ENCODE results near the gene RADIL. TPM values are rescaled to one million over a fixed set of nuclear protein-coding genes. Genes with fewer than 3 reads are reported as not detected.

The RADIL gene
- total RNA-seq, 2 donors from 2014 or later, result 0.55 TPM; not detected in 1

GRCh38 chr7:4790516-4790991 lies 93.0 kb downstream of the RADIL start:
- no peak for DNase-seq
- ATAC-seq, result no peak
- H3K36me3 Mint-ChIP-seq (ENCODE audit: low read depth), result peaks cover 3% of the 10 kb centered on the region

GRCh38 chr7:4790078-4790465 lies 93.4 kb downstream of the RADIL start:
- DNase-seq (no peak), ATAC-seq (no peak)
- no peaks in the 10 kb centered on the region for H3K9me3 ChIP-seq (ENCODE audit: control insufficient read depth, low read length, poor library complexity, severe bottlenecking)
- Mint-ChIP-seq H3K4me3 (no peak overlapping the region), H3K4me1 (peaks cover 8% of the 10 kb centered on the region), H3K27ac (no peak overlapping the region), H3K36me3 (ENCODE audit: low read depth) (peaks cover 3% of the 10 kb centered on the region), H3K27me3 (no peaks in the 10 kb centered on the region)

More at GRCh38 chr7:4790516-4790991, 93.0 kb downstream of the RADIL start:
- Mint-ChIP-seq H3K4me1 (peaks cover 8% of the 10 kb centered on the region), H3K4me3 (no peak overlapping the region), H3K27ac (no peak overlapping the region), H3K27me3 (no peaks in the 10 kb centered on the region)
- H3K9me3 ChIP-seq (ENCODE audit: control insufficient read depth, low read length, poor library complexity, severe bottlenecking), result no peaks in the 10 kb centered on the region

- ATAC-seq, result no peak
- H3K27ac Mint-ChIP-seq, result no peak overlapping the region
- no peak for DNase-seq
- peaks cover 3% of the 10 kb centered on the region for H3K36me3 Mint-ChIP-seq (ENCODE audit: low read depth)
- no peaks in the 10 kb centered on the region for H3K27me3 Mint-ChIP-seq
- H3K9me3 ChIP-seq (ENCODE audit: control insufficient read depth, low read length, poor library complexity, severe bottlenecking), result no peaks in the 10 kb centered on the region
- no peak overlapping the region for H3K4me3 Mint-ChIP-seq
- H3K4me1 Mint-ChIP-seq, result peaks cover 8% of the 10 kb centered on the region
Observed at GRCh38 chr7:4789194-4790077, 94.1 kb downstream of the RADIL start.

- H3K27me3 Mint-ChIP-seq, result no peaks in the 10 kb centered on the region
- H3K4me3 Mint-ChIP-seq, result no peak overlapping the region
- H3K36me3 Mint-ChIP-seq (ENCODE audit: low read depth), result peaks cover 3% of the 10 kb centered on the region
- no peak overlapping the region for H3K27ac Mint-ChIP-seq
- ATAC-seq, result no peak
- H3K4me1 Mint-ChIP-seq, result peaks cover 6% of the 10 kb centered on the region
- no peaks in the 10 kb centered on the region for H3K9me3 ChIP-seq (ENCODE audit: control insufficient read depth, low read length, poor library complexity, severe bottlenecking)
- DNase-seq, result no peak
Observed at GRCh38 chr7:4788627-4789189, 94.8 kb downstream of the RADIL start.

GRCh38 chr7:4787947-4788626 lies 95.4 kb downstream of the RADIL start:
- no peak for DNase-seq
- peaks cover 3% of the 10 kb centered on the region for H3K36me3 Mint-ChIP-seq (ENCODE audit: low read depth)
- H3K9me3 ChIP-seq (ENCODE audit: control insufficient read depth, low read length, poor library complexity, severe bottlenecking), result no peaks in the 10 kb centered on the region
- H3K4me3 Mint-ChIP-seq, result no peak overlapping the region
- ATAC-seq, result no peak
- H3K27me3 Mint-ChIP-seq, result no peaks in the 10 kb centered on the region
- H3K27ac Mint-ChIP-seq, result no peak overlapping the region
- peaks cover 6% of the 10 kb centered on the region for H3K4me1 Mint-ChIP-seq

GRCh38 chr7:4787541-4787940 lies 96.0 kb downstream of the RADIL start:
- Mint-ChIP-seq H3K36me3 (ENCODE audit: low read depth) (peaks cover 3% of the 10 kb centered on the region), H3K4me3 (no peak overlapping the region), H3K4me1 (peaks cover 6% of the 10 kb centered on the region), H3K27ac (no peak overlapping the region), H3K27me3 (no peaks in the 10 kb centered on the region)
- no peak for DNase-seq
- no peak for ATAC-seq
- H3K9me3 ChIP-seq (ENCODE audit: control insufficient read depth, low read length, poor library complexity, severe bottlenecking), result no peaks in the 10 kb centered on the region

- no peak for ATAC-seq
- no peak for DNase-seq
- no peak overlapping the region for H3K27ac Mint-ChIP-seq
- H3K9me3 ChIP-seq (ENCODE audit: control insufficient read depth, low read length, poor library complexity, severe bottlenecking), result no peaks in the 10 kb centered on the region
- H3K27me3 Mint-ChIP-seq, result no peaks in the 10 kb centered on the region
- peaks cover 4% of the 10 kb centered on the region for H3K4me1 Mint-ChIP-seq
- peaks cover 3% of the 10 kb centered on the region for H3K36me3 Mint-ChIP-seq (ENCODE audit: low read depth)
- no peak overlapping the region for H3K4me3 Mint-ChIP-seq
Observed at GRCh38 chr7:4786015-4786414, 97.5 kb downstream of the RADIL start.

- H3K36me3 Mint-ChIP-seq (ENCODE audit: low read depth), result peaks cover 3% of the 10 kb centered on the region
- ATAC-seq, result no peak
- H3K4me3 Mint-ChIP-seq, result no peak overlapping the region
Observed at GRCh38 chr7:4785371-4785770, 98.1 kb downstream of the RADIL start.

GRCh38 chr7:4784799-4785198 lies 98.7 kb downstream of the RADIL start:
- Mint-ChIP-seq H3K36me3 (ENCODE audit: low read depth) (peaks cover 2% of the 10 kb centered on the region), H3K4me1 (peaks cover 2% of the 10 kb centered on the region), H3K4me3 (no peak overlapping the region), H3K27me3 (no peaks in the 10 kb centered on the region), H3K27ac (no peak overlapping the region)
- ATAC-seq (no peak), DNase-seq (no peak)
- H3K9me3 ChIP-seq (ENCODE audit: control insufficient read depth, low read length, poor library complexity, severe bottlenecking), result no peaks in the 10 kb centered on the region

More at GRCh38 chr7:4785371-4785770, 98.1 kb downstream of the RADIL start:
- no peaks in the 10 kb centered on the region for H3K9me3 ChIP-seq (ENCODE audit: control insufficient read depth, low read length, poor library complexity, severe bottlenecking)
- H3K27me3 Mint-ChIP-seq, result no peaks in the 10 kb centered on the region
- peaks cover 4% of the 10 kb centered on the region for H3K4me1 Mint-ChIP-seq
- DNase-seq, result no peak
- no peak overlapping the region for H3K27ac Mint-ChIP-seq

- no peaks in the 10 kb centered on the region for H3K27me3 Mint-ChIP-seq
- ATAC-seq, result no peak
- H3K4me1 Mint-ChIP-seq, result no peaks in the 10 kb centered on the region
- H3K27ac Mint-ChIP-seq, result no peak overlapping the region
- no peak for DNase-seq
- no peak overlapping the region for H3K4me3 Mint-ChIP-seq
- H3K36me3 Mint-ChIP-seq (ENCODE audit: low read depth), result peaks cover 2% of the 10 kb centered on the region
- no peaks in the 10 kb centered on the region for H3K9me3 ChIP-seq (ENCODE audit: control insufficient read depth, low read length, poor library complexity, severe bottlenecking)
Observed at GRCh38 chr7:4783762-4784351, 99.7 kb downstream of the RADIL start.

GRCh38 chr7:4783292-4783652 lies 100.2 kb downstream of the RADIL start:
- no peaks in the 10 kb centered on the region for H3K27me3 Mint-ChIP-seq
- ATAC-seq (no peak), DNase-seq (no peak)
- no peak overlapping the region for H3K4me3 Mint-ChIP-seq
- H3K9me3 ChIP-seq (ENCODE audit: control insufficient read depth, low read length, poor library complexity, severe bottlenecking), result no peaks in the 10 kb centered on the region
- H3K27ac Mint-ChIP-seq, result no peak overlapping the region
- H3K4me1 Mint-ChIP-seq, result peaks cover 3% of the 10 kb centered on the region
- H3K36me3 Mint-ChIP-seq (ENCODE audit: low read depth), result peaks cover 2% of the 10 kb centered on the region

GRCh38 chr7:4782333-4783291 lies 100.9 kb downstream of the RADIL start:
- Mint-ChIP-seq H3K27me3 (no peaks in the 10 kb centered on the region), H3K4me1 (peaks cover 9% of the 10 kb centered on the region), H3K27ac (no peak overlapping the region), H3K36me3 (ENCODE audit: low read depth) (no peaks in the 10 kb centered on the region), H3K4me3 (no peak overlapping the region)
- ATAC-seq (no peak), DNase-seq (no peak)
- H3K9me3 ChIP-seq (ENCODE audit: control insufficient read depth, low read length, poor library complexity, severe bottlenecking), result no peaks in the 10 kb centered on the region

Measured in T-helper 17 cell (primary cell).